HepG2 (cell line): Measurements from ENCODE around the gene ROMO1.

ENCODE experiments used
- ATF6 ChIP-seq: sonication (generic); formaldehyde crosslinking; conservative IDR thresholded peaks from 2 replicates; pipeline ENCODE4 v1.4.0; 2020; ENCODE audit warnings: missing genetic modification reagents
- CTCF ChIP-seq: sonication (generic); formaldehyde crosslinking; IDR thresholded peaks from 2 replicates; pipeline ENCODE4 v1.5.0; 2020; ENCODE audit warnings: mild to moderate bottlenecking, missing genetic modification reagents, moderate library complexity
- HNF4G ChIP-seq, 2 experiments: sonication (generic) in 1 of 2; formaldehyde crosslinking in 1 of 2; IDR thresholded peaks; 2 replicates each; pipeline versions ENCODE4 v1.4.0 to v1.6.1; 2011 to 2020; ENCODE audit warnings: borderline replicate concordance in 2 of 2, low read depth in 2 of 2, mild to moderate bottlenecking in 2 of 2, low read length in 1 of 2, missing genetic modification reagents in 1 of 2, moderate library complexity in 1 of 2
- MAX ChIP-seq: IDR thresholded peaks from 2 replicates; pipeline ENCODE4 v1.6.1; 2012; ENCODE audit warnings: inconsistent platforms
- NCOA2 ChIP-seq: sonication (generic); formaldehyde crosslinking; IDR thresholded peaks from 2 replicates; pipeline ENCODE4 v1.8.0; 2022; ENCODE audit warnings: inconsistent platforms
- NR2C2 ChIP-seq: sonication (generic); formaldehyde crosslinking; IDR thresholded peaks from 2 replicates; pipeline ENCODE4 v1.4.0; 2020; ENCODE audit warnings: missing genetic modification reagents, mild to moderate bottlenecking, moderate library complexity, borderline replicate concordance
- NR3C1 ChIP-seq: sonication (generic); formaldehyde crosslinking; IDR thresholded peaks from 2 replicates; pipeline ENCODE4 v1.4.0; 2020; ENCODE audit warnings: missing genetic modification reagents
- SP2 ChIP-seq: sonication (generic); formaldehyde crosslinking; IDR thresholded peaks from 2 replicates; pipeline ENCODE4 v1.5.1; 2020; ENCODE audit warnings: mild to moderate bottlenecking, missing genetic modification reagents
- ZBTB38 ChIP-seq: sonication (generic); formaldehyde crosslinking; IDR thresholded peaks from 2 replicates; pipeline ENCODE4 v1.5.1; 2020; ENCODE audit warnings: mild to moderate bottlenecking, missing genetic modification reagents
- ZBTB8A ChIP-seq: sonication (generic); formaldehyde crosslinking; IDR thresholded peaks from 2 replicates; pipeline ENCODE4 v1.4.0; 2020; ENCODE audit warnings: mild to moderate bottlenecking, low read depth, missing genetic modification reagents, borderline replicate concordance
- ZFP36L1 ChIP-seq: sonication (generic); formaldehyde crosslinking; IDR thresholded peaks from 2 replicates; pipeline ENCODE4 v1.8.0; 2022; ENCODE audit warnings: mild to moderate bottlenecking, missing genetic modification reagents, moderate library complexity
- ZNF3 ChIP-seq: IDR thresholded peaks from 2 replicates; pipeline ENCODE4 v1.7.0; 2017; ENCODE audit warnings: inconsistent platforms
- ZNF382 ChIP-seq: sonication (generic); formaldehyde crosslinking; IDR thresholded peaks from 2 replicates; pipeline ENCODE4 v1.5.0; 2020; ENCODE audit warnings: missing genetic modification reagents, mild to moderate bottlenecking, borderline replicate concordance

- TF ChIP-seq NR3C1 (CRISPR knock-in tag) (no peak), CTCF (CRISPR knock-in tag) (no peak), ZBTB8A (CRISPR knock-in tag) (no peak), SP2 (no peak), ZBTB38 (CRISPR knock-in tag) (0 out of 2 replicates have a peak, but pooled peaks have one; percentile 36), ZFP36L1 (CRISPR knock-in tag) (no peak), ZNF382 (CRISPR knock-in tag) (no peak), NCOA2 (no peak), NR2C2 (CRISPR knock-in tag) (no peak), MAX (no peak), HNF4G (IDR thresholded peaks at IDR 0.05; ENCODE audit: borderline replicate concordance, low read depth, low read length) (no peak), HNF4G (CRISPR knock-in tag; IDR thresholded peaks at IDR 0.05; ENCODE audit: borderline replicate concordance, low read depth) (no peak), ZNF3 (CRISPR knock-in tag) (0 out of 2 replicates have a peak, but pooled peaks have one; percentile 27), ATF6 (CRISPR knock-in tag) (no peak)
Measured at GRCh38 chr20:35702051-35702823, 3.0 kb downstream of the ROMO1 start.
